ENCODE data around the gene RABGAP1L. TPM values are rescaled to one million over a fixed set of nuclear protein-coding genes. Genes with fewer than 3 reads are reported as not detected.

Gene RABGAP1L
- total RNA-seq, 2 experiments from 2014 or later: 98.1 to 158 TPM

DNA sequence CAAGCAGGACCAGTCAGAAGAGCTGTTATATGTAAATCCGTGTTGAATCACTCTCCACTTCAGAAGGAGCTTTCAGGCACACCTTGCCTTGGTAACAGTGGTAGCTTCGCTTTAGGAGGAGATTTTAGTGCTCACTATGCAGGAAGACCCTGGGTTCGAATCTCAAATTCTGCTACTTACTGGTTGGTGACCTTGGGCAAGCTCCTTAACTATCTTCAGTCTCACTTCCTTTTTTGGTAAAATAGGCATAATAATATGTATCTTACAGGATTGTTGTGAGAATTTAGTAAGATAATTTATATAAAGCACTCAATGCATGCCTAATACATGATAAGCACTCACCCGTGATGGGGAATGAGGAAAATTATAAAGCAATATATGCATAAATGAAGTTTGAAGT lies 241.8 kb downstream of the RABGAP1L start:
- no peak overlapping the region for H3K27ac ChIP-seq (ENCODE audit: low read depth, low read length, poor library complexity, severe bottlenecking)
- no TSS peak for BruUV-seq (replicated peaks)
- intact Hi-C loops (cut with micrococcal nuclease; ENCODE audit: unreplicated experiment): no loop called here
- POLR2A ChIA-PET: interaction anchor here (1.0 kb wide), 1 partner anchor 19 kb away, joined by 4 read pairs; no protein-coding TSS in a partner anchor
- H3K79me2 ChIP-seq (ENCODE audit: insufficient read depth, low read depth, low read length): no peaks in the 10 kb centered on the region
- H3K4me1 ChIP-seq (ENCODE audit: insufficient read depth, low read length, poor library complexity, severe bottlenecking): no peaks in the 10 kb centered on the region
- H2AFZ ChIP-seq (ENCODE audit: low read length): no peak overlapping the region
- TF ChIP-seq EZH2phosphoT487 (IDR thresholded peaks at IDR 0.05; ENCODE audit: borderline replicate concordance, low read depth, low read length): no peak
- TF ChIP-seq, protein P1, sequence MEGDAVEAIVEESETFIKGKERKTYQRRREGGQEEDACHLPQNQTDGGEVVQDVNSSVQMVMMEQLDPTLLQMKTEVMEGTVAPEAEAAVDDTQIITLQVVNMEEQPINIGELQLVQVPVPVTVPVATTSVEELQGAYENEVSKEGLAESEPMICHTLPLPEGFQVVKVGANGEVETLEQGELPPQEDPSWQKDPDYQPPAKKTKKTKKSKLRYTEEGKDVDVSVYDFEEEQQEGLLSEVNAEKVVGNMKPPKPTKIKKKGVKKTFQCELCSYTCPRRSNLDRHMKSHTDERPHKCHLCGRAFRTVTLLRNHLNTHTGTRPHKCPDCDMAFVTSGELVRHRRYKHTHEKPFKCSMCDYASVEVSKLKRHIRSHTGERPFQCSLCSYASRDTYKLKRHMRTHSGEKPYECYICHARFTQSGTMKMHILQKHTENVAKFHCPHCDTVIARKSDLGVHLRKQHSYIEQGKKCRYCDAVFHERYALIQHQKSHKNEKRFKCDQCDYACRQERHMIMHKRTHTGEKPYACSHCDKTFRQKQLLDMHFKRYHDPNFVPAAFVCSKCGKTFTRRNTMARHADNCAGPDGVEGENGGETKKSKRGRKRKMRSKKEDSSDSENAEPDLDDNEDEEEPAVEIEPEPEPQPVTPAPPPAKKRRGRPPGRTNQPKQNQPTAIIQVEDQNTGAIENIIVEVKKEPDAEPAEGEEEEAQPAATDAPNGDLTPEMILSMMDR (conservative IDR thresholded peaks at IDR 0.05; ENCODE audit: low read length): no peak
- no peaks in the 10 kb centered on the region for H4K20me1 ChIP-seq (ENCODE audit: insufficient read depth, low read length)
- CTCF ChIA-PET (ENCODE audit: unreplicated experiment): no interaction called here
- DNase-seq (ENCODE audit: low spot score): no peak
- peaks cover 39% of the 10 kb centered on the region for H3K36me3 ChIP-seq (ENCODE audit: insufficient read depth, low read length)
- H3K4me2 ChIP-seq (ENCODE audit: low read length): no peak overlapping the region
- H3K9me2 ChIP-seq (ENCODE audit: insufficient read depth, low read length): no peaks in the 10 kb centered on the region
- H3K4me3 ChIP-seq (ENCODE audit: low read depth, low read length, poor library complexity, severe bottlenecking): no peak overlapping the region
- no peaks in the 10 kb centered on the region for H3K9me3 ChIP-seq (ENCODE audit: low read length)

DNA sequence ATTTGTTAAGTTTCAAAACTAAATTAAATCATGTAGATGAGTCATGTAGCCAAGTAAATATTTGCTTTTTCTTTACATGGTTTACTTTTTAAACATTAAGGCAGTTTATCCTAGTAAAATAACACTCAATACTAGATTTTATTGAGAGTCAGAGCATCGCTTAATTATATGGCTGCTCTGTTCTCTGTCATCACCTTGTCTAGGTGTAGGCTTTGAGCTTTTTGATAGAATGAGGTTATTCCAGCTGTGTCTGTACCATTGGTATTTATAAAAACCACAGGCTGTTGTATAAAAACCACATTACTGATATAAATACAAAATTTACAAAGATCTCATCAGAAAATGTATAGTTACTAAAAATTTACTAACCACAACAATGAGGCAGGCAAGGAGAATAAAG lies 245.9 kb downstream of the RABGAP1L start:
- Histone ChIP-seq H3K9me2 (ENCODE audit: insufficient read depth, low read length) (no peaks in the 10 kb centered on the region), H3K4me1 (ENCODE audit: insufficient read depth, low read length, poor library complexity, severe bottlenecking) (no peaks in the 10 kb centered on the region), H3K27ac (ENCODE audit: low read depth, low read length, poor library complexity, severe bottlenecking) (no peak overlapping the region), H3K36me3 (ENCODE audit: insufficient read depth, low read length) (peaks cover 11% of the 10 kb centered on the region), H3K4me3 (ENCODE audit: low read depth, low read length, poor library complexity, severe bottlenecking) (no peak overlapping the region), H3K4me2 (ENCODE audit: low read length) (no peak overlapping the region), H4K20me1 (ENCODE audit: insufficient read depth, low read length) (no peaks in the 10 kb centered on the region), H3K9me3 (ENCODE audit: low read length) (no peaks in the 10 kb centered on the region), H2AFZ (ENCODE audit: low read length) (no peak overlapping the region), H3K79me2 (ENCODE audit: insufficient read depth, low read depth, low read length) (no peaks in the 10 kb centered on the region)
- CTCF ChIA-PET (ENCODE audit: unreplicated experiment): no interaction called here
- POLR2A ChIA-PET: interaction anchor here (0.5 to 0.6 kb wide), 2 partner anchors 18 to 38 kb away, joined by 4 read pairs; no protein-coding TSS in a partner anchor
- intact Hi-C loops (cut with micrococcal nuclease; ENCODE audit: unreplicated experiment): no loop called here
- BruUV-seq (replicated peaks): no TSS peak
- DNase-seq (ENCODE audit: low spot score): no peak
- TF ChIP-seq EZH2phosphoT487 (IDR thresholded peaks at IDR 0.05; ENCODE audit: borderline replicate concordance, low read depth, low read length): no peak
- TF ChIP-seq, protein P1 (conservative IDR thresholded peaks at IDR 0.05; ENCODE audit: low read length): no peak

DNA sequence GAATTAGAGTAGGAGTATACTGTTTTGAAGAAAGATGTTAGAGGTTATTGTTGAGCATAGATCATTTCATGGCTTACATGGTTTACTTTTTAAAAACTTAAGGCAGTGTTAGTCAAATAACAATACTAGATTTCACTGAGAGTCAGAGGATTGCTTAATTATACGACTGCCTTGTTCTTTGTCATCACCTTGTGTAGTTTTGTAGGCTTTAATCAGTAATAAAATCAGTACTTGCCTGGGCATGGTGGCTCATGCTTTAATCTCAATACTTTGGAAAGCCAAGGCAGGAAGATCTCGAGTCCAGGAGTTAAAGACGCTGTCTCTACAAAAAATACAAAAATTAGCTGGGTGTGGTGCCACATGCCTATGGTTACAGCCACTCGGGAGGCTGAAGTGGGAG lies 247.1 kb downstream of the RABGAP1L start:
- H3K27ac ChIP-seq (ENCODE audit: low read depth, low read length, poor library complexity, severe bottlenecking): no peak overlapping the region
- TF ChIP-seq, protein P1 (conservative IDR thresholded peaks at IDR 0.05; ENCODE audit: low read length): no peak
- TF ChIP-seq EZH2phosphoT487 (IDR thresholded peaks at IDR 0.05; ENCODE audit: borderline replicate concordance, low read depth, low read length): no peak
- ChIA-PET POLR2A (no interaction called here), CTCF (ENCODE audit: unreplicated experiment) (no interaction called here)
- intact Hi-C loops (cut with micrococcal nuclease; ENCODE audit: unreplicated experiment): no loop called here
- no peak overlapping the region for H2AFZ ChIP-seq (ENCODE audit: low read length)
- H3K9me2 ChIP-seq (ENCODE audit: insufficient read depth, low read length): no peaks in the 10 kb centered on the region
- no peaks in the 10 kb centered on the region for H3K4me1 ChIP-seq (ENCODE audit: insufficient read depth, low read length, poor library complexity, severe bottlenecking)
- no peak overlapping the region for H3K4me3 ChIP-seq (ENCODE audit: low read depth, low read length, poor library complexity, severe bottlenecking)
- BruUV-seq (replicated peaks): no TSS peak
- H3K4me2 ChIP-seq (ENCODE audit: low read length): no peak overlapping the region
- no peaks in the 10 kb centered on the region for H3K9me3 ChIP-seq (ENCODE audit: low read length)
- H3K36me3 ChIP-seq (ENCODE audit: insufficient read depth, low read length): peaks cover 5% of the 10 kb centered on the region
- DNase-seq (ENCODE audit: low spot score): no peak
- no peaks in the 10 kb centered on the region for H4K20me1 ChIP-seq (ENCODE audit: insufficient read depth, low read length)
- no peaks in the 10 kb centered on the region for H3K79me2 ChIP-seq (ENCODE audit: insufficient read depth, low read depth, low read length)

Measured in OCI-LY7 (cell line).